HL-60/S4 treated with phorbol 12-myristate 13-acetate at 8.2 ng/mL for 4 days and 3 days (cell line): ENCODE measurements around the gene SPINK9.

Source experiments
- in situ Hi-C: fragments of 300-500 bp; cut with MboI; formaldehyde crosslinking; loops from 2 replicates; pipeline ENCODE4 v1.15.0; 2022; ENCODE audit warnings: low sequenced_read_pairs

Gene SPINK9

DNA sequence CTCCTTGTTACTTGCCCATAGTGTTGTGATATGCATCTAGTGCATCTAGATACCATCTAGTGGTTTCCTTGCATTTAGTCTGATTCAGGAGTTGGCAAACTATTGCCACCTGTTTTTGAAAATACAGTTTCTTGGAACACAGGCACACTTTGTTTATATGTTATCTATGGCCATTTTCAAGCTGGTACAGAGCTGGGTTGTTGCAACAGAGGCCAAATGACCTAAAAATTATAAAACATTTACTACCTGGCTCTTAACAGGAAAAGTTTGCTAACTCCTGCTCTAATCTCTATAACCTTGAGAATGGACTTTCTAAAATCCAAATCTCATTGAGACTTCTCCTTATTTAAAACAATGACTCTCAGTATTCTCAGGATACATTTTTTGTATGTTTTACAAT, 29.0 kb downstream of the SPINK9 start:
- in situ Hi-C loops = no loop called here

GRCh38 chr5:148368299-148368698, 32.9 kb downstream of the SPINK9 start:
- in situ Hi-C loops = no loop called here

DNA sequence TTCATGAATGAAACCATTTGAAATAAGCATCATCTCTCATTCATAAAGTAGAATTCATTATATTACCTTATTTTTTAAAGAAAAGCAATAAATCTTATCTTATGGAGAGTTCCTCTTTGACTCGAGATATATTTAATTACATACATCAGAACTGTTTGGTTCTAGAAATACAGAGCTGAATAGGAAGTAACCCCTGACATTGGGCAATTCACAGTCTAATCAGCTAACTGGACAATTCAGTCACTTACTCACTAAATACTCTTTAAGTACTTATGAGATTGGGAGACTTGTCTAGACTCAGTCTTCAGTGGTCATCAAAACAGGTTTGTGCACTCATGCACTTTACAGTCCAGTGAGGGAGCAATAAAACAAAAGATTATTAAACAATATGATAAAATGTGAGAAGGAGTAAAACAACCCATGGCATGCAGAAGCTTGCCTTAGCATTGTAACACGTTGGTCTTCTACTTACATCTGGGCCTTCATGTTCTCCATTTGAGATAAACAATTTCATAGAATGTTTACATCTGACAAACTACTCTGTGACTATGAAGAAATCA, 36.9 kb downstream of the SPINK9 start:
- in situ Hi-C loops = no loop called here

GRCh38 chr5:148372893-148373292, 37.5 kb downstream of the SPINK9 start:
- in situ Hi-C loops = no loop called here

DNA sequence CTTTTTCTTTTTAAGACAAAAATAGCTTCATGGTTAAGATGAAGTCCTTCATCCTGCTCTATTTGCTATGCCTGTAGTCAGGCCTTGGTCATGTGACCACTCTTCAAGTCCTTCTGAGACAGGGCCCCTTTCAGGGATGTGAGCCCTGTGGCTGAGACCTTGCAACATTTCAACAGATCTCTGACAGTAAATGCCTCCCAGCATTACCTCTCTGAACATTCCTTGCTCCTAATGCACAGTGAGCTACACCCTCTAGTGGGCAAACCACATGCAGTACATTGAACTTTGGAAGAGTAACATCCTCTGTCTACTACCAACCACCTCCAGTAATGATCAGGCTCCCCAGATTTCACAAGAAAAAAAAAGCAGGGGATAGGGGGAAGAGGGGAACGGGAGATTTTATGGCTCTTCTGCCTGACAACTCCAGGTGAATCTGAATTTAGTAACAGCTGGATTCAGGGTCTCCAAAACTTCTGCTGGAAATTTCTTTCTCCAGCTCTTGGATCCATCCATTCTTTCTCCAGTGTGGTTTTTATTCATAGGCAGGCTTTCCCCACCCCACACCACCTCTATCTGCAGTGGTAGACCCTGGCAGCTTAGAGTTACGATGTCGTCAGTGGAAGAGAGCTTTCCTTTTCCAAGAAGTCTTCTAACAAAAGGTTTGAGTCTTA, 39.5 kb downstream of the SPINK9 start:
- in situ Hi-C loops = no loop called here

DNA sequence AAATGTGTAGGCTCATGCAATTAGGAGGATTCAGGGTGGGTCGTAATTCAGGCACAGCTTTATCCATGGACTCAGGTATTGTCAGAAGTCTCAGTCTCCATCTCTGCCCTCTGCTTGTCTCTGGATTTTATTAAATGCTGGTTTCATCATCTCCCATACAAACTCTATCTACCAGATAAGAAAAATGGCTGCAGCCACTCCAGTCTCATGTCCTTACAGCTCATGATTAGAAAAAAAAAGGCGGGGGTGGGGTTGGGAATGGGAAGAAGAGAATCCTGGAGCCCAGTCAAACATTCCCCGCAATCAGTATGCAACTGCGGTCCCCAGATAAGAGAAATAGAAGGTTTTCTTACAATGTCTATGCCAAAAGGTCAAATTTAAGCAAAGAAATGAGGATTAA, 40.8 kb downstream of the SPINK9 start:
- in situ Hi-C loops = no loop called here

DNA sequence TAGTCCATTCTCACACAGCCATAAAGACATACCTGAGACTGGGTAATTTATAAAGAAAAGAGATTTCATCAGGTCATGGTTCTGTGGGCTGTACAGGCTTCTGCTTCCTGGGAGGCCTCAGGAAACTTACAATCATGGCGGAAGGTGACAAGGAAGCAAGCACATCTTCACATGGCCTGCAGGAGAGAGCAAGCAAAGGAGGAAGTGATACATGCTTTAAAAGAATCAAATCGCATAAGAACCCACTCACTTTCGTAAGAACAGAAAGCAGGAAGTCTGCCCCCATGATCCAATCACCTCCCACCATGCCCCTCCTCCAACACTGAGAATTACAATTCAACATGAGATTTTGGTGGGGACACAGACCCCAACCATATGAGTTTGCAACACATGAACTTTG, 43.3 kb downstream of the SPINK9 start:
- in situ Hi-C loops = no loop called here

DNA sequence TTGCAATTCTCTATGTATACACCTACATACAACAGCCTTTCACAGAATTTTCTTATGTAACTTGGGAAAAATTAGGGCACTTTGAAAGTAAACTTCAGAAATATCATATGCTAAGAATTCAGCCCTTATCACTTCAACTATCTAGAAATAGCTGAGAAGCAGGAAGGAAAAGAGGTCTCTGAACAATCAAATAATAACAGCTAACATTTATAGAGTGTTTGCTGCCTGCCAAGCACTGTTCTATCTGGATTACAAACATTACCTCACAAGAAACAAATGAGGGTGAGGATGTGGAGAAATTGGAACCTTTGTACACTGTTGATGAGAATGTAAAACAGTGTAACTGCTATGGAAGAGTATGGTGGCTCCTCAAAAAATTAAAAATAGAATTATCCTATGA, 44.0 kb downstream of the SPINK9 start:
- in situ Hi-C loops = no loop called here

DNA sequence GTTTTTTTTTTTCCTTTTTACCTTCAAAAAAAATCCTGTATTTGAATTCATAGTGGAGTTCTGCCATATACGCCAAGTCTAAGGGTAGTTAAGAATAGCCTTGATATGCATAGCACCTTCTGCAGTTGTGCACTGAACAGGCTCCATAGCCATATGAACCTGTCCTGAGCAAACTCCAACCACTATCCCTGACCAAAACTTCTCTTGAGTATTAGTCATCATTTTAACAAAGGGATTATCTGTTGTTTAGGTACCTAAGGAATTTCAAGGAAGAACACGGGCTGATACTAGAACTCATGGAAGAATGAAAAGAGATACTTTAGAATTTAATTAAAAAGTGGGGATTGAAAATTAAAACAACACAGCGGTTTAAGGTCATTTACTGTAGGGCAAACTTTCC, 46.5 kb downstream of the SPINK9 start:
- in situ Hi-C loops = no loop called here

DNA sequence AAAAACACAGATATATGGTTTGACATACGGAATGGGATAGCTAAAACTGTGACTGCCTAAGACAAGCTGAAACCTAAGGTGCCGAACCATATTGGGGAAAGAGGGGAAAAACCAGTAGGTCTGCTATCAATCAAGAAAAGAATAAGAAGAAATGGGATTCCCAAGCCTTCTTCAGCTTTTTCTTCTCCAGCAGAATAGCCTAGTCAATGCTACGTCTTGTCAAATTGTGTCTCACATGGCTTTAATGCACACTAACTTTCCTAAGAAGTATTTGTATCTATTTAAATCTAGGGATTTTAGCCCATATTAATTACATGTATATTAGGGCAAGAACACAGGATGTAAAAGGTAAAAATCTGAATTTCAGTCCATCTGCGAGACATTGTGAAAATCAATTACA, 47.6 kb downstream of the SPINK9 start:
- in situ Hi-C loops = no loop called here

DNA sequence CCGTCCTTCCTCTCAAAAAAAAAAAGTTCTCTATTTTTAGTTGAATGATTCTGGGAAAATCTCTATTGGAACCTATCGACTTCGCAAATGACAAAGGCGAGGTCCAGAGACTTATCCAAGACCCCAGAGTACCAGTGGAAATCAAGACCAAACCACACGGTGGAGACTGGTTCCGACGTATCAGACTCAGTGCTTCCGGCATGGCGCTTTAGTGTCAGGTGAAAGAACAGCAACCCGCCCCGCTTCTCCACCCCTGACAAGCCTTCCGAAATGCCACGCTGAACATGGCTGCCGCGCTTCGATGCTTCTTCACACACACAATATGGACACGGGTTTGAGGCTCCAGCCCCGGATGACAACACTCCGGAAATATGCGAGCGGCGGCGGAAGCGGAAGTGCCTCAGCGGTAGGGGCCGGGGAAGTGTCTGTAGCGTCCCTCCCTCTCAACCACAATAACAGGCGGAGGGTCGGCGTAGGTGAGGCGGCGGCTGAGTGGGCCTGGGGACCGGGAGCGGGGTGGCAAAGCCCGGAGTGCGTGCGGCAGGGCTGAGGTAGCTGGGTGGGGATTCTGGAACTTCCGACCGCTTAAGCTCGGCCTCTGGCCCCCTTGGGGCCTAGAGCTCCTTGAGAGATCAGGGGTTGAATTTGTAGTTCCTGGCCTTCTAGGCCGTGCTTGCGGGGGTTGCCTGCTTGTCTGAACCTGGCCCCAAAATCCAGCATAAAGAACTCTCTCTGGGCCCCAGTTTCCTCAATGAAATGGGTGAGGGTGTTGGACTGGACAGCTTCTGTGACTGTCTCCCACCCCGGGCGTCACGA, 48.4 kb downstream of the SPINK9 start, which contains the start of gene FBXO38:
Gene FBXO38 (plus strand): TSS at position 395 of the 816 bp plus-strand sequence. CDS start 10,819 bp downstream, outside the sequence.
- in situ Hi-C loops = no loop called here

GRCh38 chr5:148384380-148384737, 49.0 kb downstream of the SPINK9 start:
- in situ Hi-C loops = no loop called here

- in situ Hi-C loops = no loop called here
Measured at GRCh38 chr5:148385094-148385493, 49.7 kb downstream of the SPINK9 start.

DNA sequence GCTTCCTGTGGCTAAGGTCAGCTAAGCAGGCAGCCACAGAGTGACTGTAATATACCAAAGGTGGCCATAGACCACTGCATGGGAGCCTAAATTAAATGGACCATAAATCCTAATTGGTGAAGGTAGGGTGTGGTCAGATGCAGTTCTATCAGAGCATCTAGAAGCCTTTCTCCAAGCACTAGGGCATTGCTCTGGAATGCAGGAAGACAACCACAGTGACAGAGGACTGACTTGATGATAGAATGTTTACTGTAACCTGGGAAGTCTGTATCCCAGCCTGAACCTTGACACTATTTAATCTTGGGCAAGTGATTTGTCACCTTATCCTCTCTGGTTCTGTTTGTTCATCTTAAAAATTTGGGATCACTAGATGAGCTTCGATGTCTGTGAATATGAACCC, 50.7 kb downstream of the SPINK9 start:
- in situ Hi-C loops = no loop called here

- in situ Hi-C loops = no loop called here
Measured at GRCh38 chr5:148387325-148387724, 52.0 kb downstream of the SPINK9 start.

- in situ Hi-C loops = no loop called here
Measured at GRCh38 chr5:148388696-148389095, 53.3 kb downstream of the SPINK9 start.
